Activated CD4-positive, alpha-beta T cell treated with anti-CD3 and anti-CD28 coated beads for 1 hour (primary cell): ENCODE measurements around the gene TMEM161B.
"Not testable (repeated sequence)": the region's sequence is repeated elsewhere in the genome, so short reads cannot be mapped to it uniquely, and the experiment has no call there.

ENCODE experiments used
- DNase-seq: peaks from one replicate; pipeline ENCODE4 v3.0.0-alpha.2; 2020

Gene TMEM161B

DNA sequence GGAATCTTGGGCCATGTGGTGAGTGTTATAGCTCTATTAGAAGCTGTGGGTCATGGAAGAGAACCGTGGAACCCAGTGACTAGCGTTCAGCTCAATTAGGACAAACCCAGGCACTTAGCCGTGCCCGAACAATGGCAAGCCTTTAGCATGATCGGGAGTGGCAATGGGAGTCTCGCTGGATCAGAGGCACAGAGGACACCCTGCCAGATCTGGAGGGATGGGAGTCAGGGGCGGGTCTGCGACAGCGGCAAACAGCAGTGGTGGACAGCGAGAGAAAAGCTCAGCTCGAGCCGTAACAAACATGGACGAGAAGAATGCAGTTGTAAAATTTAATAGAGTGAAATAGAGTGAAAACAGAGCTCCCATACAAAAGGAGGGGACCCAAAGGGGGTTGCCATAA, 91.2 kb downstream of the TMEM161B start:
- DNase-seq: not testable (repeated sequence)

DNA sequence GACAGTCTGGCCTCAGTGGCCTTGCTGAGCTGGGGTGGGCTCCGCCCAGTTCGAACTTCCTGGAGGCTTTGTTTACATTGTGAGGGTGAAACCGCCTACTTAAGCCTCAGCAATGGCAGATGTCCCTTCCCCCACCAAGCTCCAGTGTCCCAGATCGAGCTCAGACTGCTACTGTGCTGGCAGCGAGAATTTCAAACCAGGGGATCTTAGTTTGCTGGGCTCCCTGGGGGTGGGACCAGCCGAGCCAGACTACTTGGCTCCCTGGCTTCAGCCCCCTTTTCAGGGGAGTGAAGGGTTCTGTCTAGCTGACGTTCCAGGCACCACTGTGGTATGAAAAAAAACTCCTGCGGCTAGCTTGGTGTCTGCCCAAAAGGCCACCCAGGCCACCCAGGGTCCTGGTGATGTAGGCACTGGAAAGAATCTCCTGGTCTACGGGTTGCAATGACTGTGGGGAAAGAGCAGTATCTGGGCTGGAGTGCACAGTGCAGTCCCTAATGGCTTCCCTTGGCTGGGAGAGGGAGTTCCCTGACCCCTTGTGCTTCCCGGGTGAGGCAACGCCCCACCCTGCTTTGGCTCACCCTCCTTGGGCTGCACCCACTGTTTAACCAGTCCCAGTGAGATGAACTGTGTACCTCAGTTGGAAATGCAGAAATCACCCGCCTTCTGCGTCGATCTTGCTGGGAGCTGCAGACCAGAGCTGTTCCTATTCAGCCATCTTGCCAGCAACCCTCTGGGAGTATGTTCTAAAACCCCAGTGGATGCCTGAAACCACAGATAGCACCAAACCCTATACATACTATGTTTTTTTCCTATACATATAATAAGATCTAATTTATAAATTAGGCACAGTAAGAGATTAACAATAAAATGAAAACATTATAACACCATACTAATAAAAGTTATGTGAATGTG, 95.5 kb downstream of the TMEM161B start:
- no peak for DNase-seq

DNA sequence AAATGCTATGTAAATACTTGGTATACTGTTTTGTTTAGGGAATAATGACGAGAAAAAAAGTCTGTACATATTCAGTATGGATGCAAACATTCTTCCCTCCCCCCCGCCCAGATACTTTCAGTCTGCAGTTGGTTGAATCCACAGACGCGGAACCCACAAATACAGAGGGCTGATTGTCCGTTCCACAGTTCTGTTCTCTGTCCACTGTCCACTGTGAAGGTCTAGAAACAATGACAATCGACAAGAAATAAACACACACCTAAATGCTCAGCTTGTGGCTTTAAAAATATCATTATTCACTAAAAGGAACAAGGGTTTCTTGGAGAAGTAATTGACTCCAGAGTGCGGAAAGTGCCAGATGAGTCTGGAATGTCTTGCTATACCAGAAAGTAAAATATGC, 109.1 kb downstream of the TMEM161B start:
- DNase-seq: no peak

DNA sequence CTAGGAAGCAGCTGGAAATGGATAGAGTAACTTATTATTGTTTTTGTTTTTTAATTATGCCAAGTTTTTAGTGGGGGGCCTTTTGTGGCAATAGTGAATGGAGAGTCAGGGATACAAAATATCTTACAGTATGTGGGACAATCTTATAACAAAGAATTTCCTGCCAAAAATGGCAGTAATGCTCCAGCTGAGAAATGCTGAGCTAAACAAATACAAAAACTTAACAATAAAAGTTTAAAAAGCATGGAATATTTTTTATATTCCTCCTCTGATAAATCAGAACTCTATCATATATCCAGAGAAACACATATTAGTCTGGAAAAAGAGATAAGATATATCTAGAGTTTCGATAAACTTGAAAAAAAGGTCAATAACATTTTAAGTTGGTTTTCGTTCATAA, 110.6 kb downstream of the TMEM161B start:
- DNase-seq: no peak

DNA sequence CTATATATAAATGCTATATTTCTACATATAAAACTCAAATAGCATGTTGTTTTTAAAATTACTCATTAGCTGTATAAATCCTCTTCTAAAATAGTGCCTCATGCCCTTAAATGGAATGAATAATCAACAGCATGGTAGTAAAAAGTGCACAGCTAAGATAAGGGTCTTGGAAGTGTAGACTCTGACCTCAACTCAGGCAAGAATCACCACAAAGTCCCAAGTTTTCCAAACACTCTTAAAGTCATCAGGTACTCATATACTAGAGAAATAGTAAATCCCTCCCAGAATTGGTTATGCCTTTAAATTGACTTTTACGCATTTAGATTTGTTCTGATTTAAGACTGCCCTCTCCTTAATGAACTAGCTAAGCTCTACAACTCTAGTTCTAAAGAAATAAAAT, 113.8 kb downstream of the TMEM161B start:
- DNase-seq: no peak

DNA sequence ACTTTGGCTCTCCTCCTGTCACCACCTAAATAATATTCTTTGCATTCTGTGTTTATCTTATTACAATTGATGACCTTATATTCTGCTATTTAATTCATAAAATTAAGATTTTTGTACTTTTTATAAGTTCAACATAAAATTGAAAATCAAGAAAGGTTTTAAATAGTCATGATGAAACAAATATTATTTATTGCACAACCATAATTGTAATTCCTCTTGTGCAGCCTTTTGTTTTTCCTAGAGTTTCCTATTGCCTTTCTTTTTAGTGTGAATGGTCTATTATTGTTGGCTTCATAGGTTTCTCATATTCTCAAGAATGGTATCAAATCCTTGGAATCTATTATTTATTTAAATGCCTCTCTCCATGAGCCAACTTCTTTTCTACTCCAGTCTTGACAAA, 117.9 kb downstream of the TMEM161B start:
- DNase-seq: no peak

DNA sequence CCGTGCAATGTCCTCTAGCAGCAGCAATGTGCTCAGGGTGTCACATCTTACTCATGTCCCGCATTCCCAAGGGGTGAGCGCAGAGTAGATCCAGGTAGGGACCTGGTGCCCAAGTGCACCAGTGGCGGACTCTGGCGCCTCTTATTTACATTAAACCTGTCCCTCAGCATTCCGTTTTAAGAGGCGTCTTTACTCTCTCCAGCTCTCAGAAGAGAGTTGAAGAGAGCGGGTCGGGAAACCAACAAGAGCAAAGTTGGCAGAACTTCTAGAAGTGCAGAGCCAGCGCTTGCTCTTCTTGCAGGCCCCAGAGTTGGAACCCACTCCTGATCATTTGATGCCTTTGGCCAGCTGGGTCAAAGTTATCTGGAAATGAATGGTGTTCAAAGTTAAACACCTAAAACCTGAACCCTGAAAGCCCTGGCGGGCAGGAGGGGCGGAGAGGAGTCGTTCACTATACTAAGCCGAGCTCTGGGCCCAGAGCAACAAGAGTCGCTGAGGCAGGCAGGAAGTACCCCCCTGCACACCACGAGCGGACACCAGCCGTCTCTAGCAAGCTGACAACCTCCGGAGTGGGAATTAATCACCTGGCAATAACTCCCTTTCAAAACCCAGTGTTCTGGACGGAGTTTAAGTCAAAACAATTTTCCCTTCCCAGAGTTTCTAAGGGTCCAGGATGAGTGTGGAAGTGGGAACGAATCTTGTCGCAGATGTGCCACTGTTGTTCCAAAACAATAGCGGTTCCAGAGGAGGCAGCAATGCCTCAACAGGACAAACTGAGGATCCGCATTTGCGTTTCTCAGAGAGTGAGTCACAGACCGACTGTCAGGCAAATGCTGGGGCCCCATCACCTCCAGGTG, 122.8 kb downstream of the TMEM161B start:
- DNase-seq: no peak

DNA sequence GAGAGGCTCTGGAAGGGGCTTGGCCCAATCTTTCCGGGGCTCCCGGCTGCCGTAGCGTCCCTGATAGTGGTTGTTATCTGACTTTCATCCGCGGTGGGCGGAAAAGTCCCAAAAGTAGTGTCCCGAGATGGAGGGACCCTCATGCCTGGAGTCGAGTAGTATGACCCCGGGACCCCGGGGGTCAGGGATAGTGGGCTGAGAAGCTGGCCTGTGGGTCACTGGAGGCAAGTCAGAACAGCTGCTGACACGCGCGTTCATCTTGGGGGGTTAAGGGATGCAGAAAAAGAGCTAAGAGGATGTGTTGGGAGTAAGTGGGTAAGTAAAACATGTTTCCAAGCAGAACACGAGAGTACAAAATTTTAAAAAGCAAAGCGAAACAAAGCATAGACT, 123.4 kb downstream of the TMEM161B start:
- DNase-seq: no peak
